ENCODE data around the gene LHX6.

DNA sequence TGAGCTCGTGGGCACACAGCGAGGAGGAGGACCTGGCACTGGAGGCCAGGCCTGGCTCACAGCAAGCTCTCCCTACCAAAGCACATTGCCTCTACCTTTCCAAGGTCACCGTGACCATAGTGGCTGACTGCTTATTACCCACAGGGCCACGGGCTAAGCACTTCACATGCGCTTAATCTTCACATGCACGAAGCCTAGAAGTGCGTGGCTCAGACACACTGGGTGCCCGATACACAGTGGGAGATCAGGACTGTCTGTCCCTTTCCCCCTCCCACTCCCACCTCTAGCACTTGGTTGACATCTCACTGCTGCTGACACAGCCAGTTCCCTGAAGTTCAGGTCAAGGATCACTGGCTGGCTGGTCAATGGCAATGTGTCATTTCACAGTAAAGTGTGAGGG, 23.6 kb downstream of the LHX6 start:
- TF ChIP-seq, protein P1, sequence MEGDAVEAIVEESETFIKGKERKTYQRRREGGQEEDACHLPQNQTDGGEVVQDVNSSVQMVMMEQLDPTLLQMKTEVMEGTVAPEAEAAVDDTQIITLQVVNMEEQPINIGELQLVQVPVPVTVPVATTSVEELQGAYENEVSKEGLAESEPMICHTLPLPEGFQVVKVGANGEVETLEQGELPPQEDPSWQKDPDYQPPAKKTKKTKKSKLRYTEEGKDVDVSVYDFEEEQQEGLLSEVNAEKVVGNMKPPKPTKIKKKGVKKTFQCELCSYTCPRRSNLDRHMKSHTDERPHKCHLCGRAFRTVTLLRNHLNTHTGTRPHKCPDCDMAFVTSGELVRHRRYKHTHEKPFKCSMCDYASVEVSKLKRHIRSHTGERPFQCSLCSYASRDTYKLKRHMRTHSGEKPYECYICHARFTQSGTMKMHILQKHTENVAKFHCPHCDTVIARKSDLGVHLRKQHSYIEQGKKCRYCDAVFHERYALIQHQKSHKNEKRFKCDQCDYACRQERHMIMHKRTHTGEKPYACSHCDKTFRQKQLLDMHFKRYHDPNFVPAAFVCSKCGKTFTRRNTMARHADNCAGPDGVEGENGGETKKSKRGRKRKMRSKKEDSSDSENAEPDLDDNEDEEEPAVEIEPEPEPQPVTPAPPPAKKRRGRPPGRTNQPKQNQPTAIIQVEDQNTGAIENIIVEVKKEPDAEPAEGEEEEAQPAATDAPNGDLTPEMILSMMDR (IDR thresholded peaks at IDR 0.05; ENCODE audit: low read depth, low read length): no peak
- TF ChIP-seq EZH2phosphoT487 (IDR thresholded peaks at IDR 0.05; ENCODE audit: low read depth): no peak

Data from OCI-LY3 (cell line).